H1 (cell line): ENCODE measurements around the gene PPP1R12C. TPM values are rescaled to one million over a fixed set of nuclear protein-coding genes. Genes with fewer than 3 reads are reported as not detected.
A peak's percentile ranks its signal among the peaks of the same experiment; 100 is the strongest.
"Not testable (repeated sequence)": the region's sequence is repeated elsewhere in the genome, so short reads cannot be mapped to it uniquely, and the experiment has no call there.

ENCODE experiments used
- CTCF ChIA-PET: fragments of 300-600 bp; sonication (Branson Sonifier 250); formaldehyde crosslinking; loops from one replicate; lab custom pipeline; 2021; ENCODE audit not compliant: partially characterized antibody; lab: Charles Lee
- POLR2A ChIA-PET: fragments of 300-600 bp; sonication (Branson Sonifier 250); formaldehyde crosslinking; loops from one replicate; lab custom pipeline; 2021; ENCODE audit warnings: inconsistent platforms; ENCODE audit not compliant: partially characterized antibody; lab: Charles Lee
- DNase-seq, 2 experiments: peaks; one replicate each; pipeline versions ENCODE4 v3.0.0 to v3.0.0-alpha.2; 2010 to 2022; ENCODE audit warnings: low spot score in 2 of 2, low read depth in 1 of 2, mixed read lengths in 1 of 2
- FAIRE-seq: peaks from 2 replicates; lab custom pipeline; 2011; peaks lifted over from hg19 to GRCh38; lab: Jason Lieb, UNC
- H2AFZ ChIP-seq: 2 replicates; pipeline ENCODE4 v1.8.1; 2012; ENCODE audit warnings: low read length, inconsistent platforms
- H2AK5ac ChIP-seq: 2 replicates; pipeline ENCODE4 v1.6.1; 2013; ENCODE audit warnings: low read depth, low read length
- H2BK120ac ChIP-seq: replicated peaks from 2 replicates; pipeline ENCODE3; 2013; ENCODE audit warnings: low read depth, low read length, inconsistent platforms
- H2BK12ac ChIP-seq: 2 replicates; pipeline ENCODE4 v1.6.1; 2013; ENCODE audit warnings: low read depth, low read length
- H2BK15ac ChIP-seq: 2 replicates; pipeline ENCODE4 v1.6.1; 2013; ENCODE audit warnings: low read length
- H2BK20ac ChIP-seq: 2 replicates; pipeline ENCODE4 v1.6.1; 2013; ENCODE audit warnings: low read length
- H2BK5ac ChIP-seq: 2 replicates; pipeline ENCODE4 v1.6.1; 2013; ENCODE audit warnings: low read depth, low read length
- H3K14ac ChIP-seq: 2 replicates; pipeline ENCODE4 v1.6.1; 2013; ENCODE audit warnings: inconsistent platforms; ENCODE audit not compliant: insufficient read length
- H3K18ac ChIP-seq: 2 replicates; pipeline ENCODE4 v1.6.1; 2013; ENCODE audit warnings: low read length; ENCODE audit errors: extremely low read depth
- H3K23ac ChIP-seq: 2 replicates; pipeline ENCODE4 v1.6.1; 2013; ENCODE audit warnings: inconsistent platforms; ENCODE audit not compliant: insufficient read length
- H3K23me2 ChIP-seq: 2 replicates; pipeline ENCODE4 v1.6.1; 2013; ENCODE audit warnings: low read depth, low read length
- H3K27ac ChIP-seq: 2 replicates; pipeline ENCODE4 v1.6.1; 2011; ENCODE audit warnings: low read depth, low read length, inconsistent platforms
- H3K27me3 ChIP-seq, 4 experiments: replicated peaks in 1 of 4; 1 replicate in 1 of 4; 2 replicates in 3 of 4; pipeline versions ENCODE4 v1.6.1 to v1.8.1; 2011 to 2013; ENCODE audit warnings: low read length in 3 of 4, mild to moderate bottlenecking in 3 of 4, inconsistent platforms in 2 of 4, mixed read lengths in 2 of 4, moderate library complexity in 1 of 4; ENCODE audit not compliant: control insufficient read depth in 3 of 4, insufficient read depth in 3 of 4; ENCODE audit errors: extremely low read depth in 1 of 4
- H3K36me3 ChIP-seq, 4 experiments: 2 replicates each; pipeline versions ENCODE4 v1.6.1 to v1.8.1; 2011 to 2013; ENCODE audit warnings: mild to moderate bottlenecking in 4 of 4, low read length in 3 of 4, moderate library complexity in 2 of 4, control low read depth in 1 of 4, inconsistent platforms in 1 of 4; ENCODE audit not compliant: insufficient read depth in 4 of 4, control insufficient read depth in 2 of 4
- H3K4ac ChIP-seq: replicated peaks from 2 replicates; pipeline ENCODE3; 2013; ENCODE audit warnings: low read length, low read depth, mixed read lengths, inconsistent platforms; ENCODE audit not compliant: insufficient read length
- H3K4me1 ChIP-seq, 4 experiments: replicated peaks in 1 of 4; 1 replicate in 1 of 4; 2 replicates in 3 of 4; pipeline versions ENCODE4 v1.6.1 to v1.8.1; 2011 to 2013; ENCODE audit warnings: low read length in 3 of 4, inconsistent platforms in 2 of 4, mixed read lengths in 1 of 4; ENCODE audit not compliant: insufficient read depth in 4 of 4, control insufficient read depth in 3 of 4
- H3K4me2 ChIP-seq, 2 experiments: 2 replicates each; pipeline versions ENCODE4 v1.6.1 to v1.8.1; 2011 to 2013; ENCODE audit warnings: low read depth in 2 of 2, low read length in 2 of 2, control low read depth in 1 of 2, inconsistent platforms in 1 of 2, mild to moderate bottlenecking in 1 of 2; ENCODE audit not compliant: insufficient read depth in 1 of 2
- H3K4me3 ChIP-seq, 4 experiments: fragments of 200-600, 300-600 bp in 1 of 4; sonication (generic), shearing (Covaris generic), sonication (Bioruptor Twin) in 1 of 4; 2 replicates each; pipeline versions ENCODE4 v1.5.1 to v1.8.1; 2011 to 2016; ENCODE audit warnings: low read length in 4 of 4, low read depth in 3 of 4, control low read depth in 2 of 4, inconsistent platforms in 2 of 4, mild to moderate bottlenecking in 2 of 4, mixed read lengths in 1 of 4, moderate library complexity in 1 of 4; ENCODE audit not compliant: insufficient read depth in 2 of 4; ENCODE audit errors: extremely low read depth in 1 of 4
- H3K56ac ChIP-seq: replicated peaks from 2 replicates; pipeline ENCODE3; 2013; ENCODE audit warnings: low read depth, mild to moderate bottlenecking, mixed read lengths, low read length, inconsistent platforms; ENCODE audit not compliant: insufficient read length
- H3K79me1 ChIP-seq: 2 replicates; pipeline ENCODE4 v1.6.1; 2013; ENCODE audit warnings: low read depth, low read length, control low read depth
- H3K79me2 ChIP-seq, 2 experiments: 2 replicates each; pipeline versions ENCODE4 v1.6.1 to v1.8.1; 2012 to 2013; ENCODE audit warnings: low read length in 2 of 2, mild to moderate bottlenecking in 2 of 2, inconsistent platforms in 1 of 2; ENCODE audit not compliant: insufficient read depth in 2 of 2, control insufficient read depth in 1 of 2
- H3K9ac ChIP-seq, 4 experiments: replicated peaks in 1 of 4; 1 replicate in 1 of 4; 2 replicates in 3 of 4; pipeline versions ENCODE4 v1.6.1 to v1.8.1; 2011 to 2013; ENCODE audit warnings: low read depth in 3 of 4, low read length in 3 of 4, control low read depth in 2 of 4, mild to moderate bottlenecking in 2 of 4, moderate library complexity in 2 of 4, inconsistent platforms in 1 of 4; ENCODE audit errors: extremely low read depth in 1 of 4
- H3K9me3 ChIP-seq, 2 experiments: 2 replicates each; pipeline versions ENCODE4 v1.6.1 to v1.8.1; 2012 to 2013; ENCODE audit warnings: mild to moderate bottlenecking in 2 of 2, moderate library complexity in 2 of 2, control low read depth in 1 of 2, inconsistent platforms in 1 of 2, low read depth in 1 of 2, low read length in 1 of 2, mixed read lengths in 1 of 2; ENCODE audit not compliant: insufficient read depth in 2 of 2
- H4K20me1 ChIP-seq, 2 experiments: replicated peaks in 1 of 2; 2 replicates each; pipeline versions ENCODE3 to v1.8.1; 2011 to 2013; ENCODE audit warnings: inconsistent platforms in 2 of 2, low read length in 2 of 2, mild to moderate bottlenecking in 1 of 2; ENCODE audit not compliant: insufficient read depth in 2 of 2, control insufficient read depth in 1 of 2
- H4K5ac ChIP-seq: 2 replicates; pipeline ENCODE4 v1.6.1; 2013; ENCODE audit warnings: low read length, low read depth, mixed read lengths, inconsistent platforms; ENCODE audit not compliant: insufficient read length
- H4K8ac ChIP-seq: 2 replicates; pipeline ENCODE4 v1.8.0; 2013; ENCODE audit warnings: mild to moderate bottlenecking, moderate library complexity, low read length, inconsistent platforms; ENCODE audit not compliant: insufficient read depth; ENCODE audit errors: extremely low read depth
- H4K91ac ChIP-seq: replicated peaks from 2 replicates; pipeline ENCODE3; 2013; ENCODE audit warnings: low read length, mixed read lengths, inconsistent platforms; ENCODE audit not compliant: insufficient read length
- MAX ChIP-seq: IDR thresholded peaks from 2 replicates; pipeline ENCODE4 v1.6.1; 2012; ENCODE audit warnings: inconsistent platforms
- WGBS, 2 experiments: shearing (Covaris generic) in 1 of 2; methylation state at CpG; one replicate each; pipeline versions ENCODE4 v1.1.6 to v1.1.7; 2013 to 2015; ENCODE audit warnings: low lambda C conversion rate in 2 of 2, mixed read lengths in 2 of 2, inconsistent platforms in 1 of 2, low coverage in 1 of 2, missing lambda C conversion rate in 1 of 2; ENCODE audit not compliant: insufficient replicate concordance in 2 of 2, insufficient coverage in 1 of 2, insufficient read length in 1 of 2; ENCODE audit errors: extremely low coverage in 1 of 2, missing lambda C conversion rate in 1 of 2; 5-methylcytosine and 5-hydroxymethylcytosine counted together
- polyA plus RNA-seq, 7 experiments: library from polyadenylated mRNA; depleted of rRNA in 3 of 7; stranded (reverse) in 5 of 7; unstranded in 2 of 7; fragments of >200 nt in 5 of 7; fragments of 200-250 nt in 2 of 7; gene quantifications; 1 replicate in 5 of 7; 2 replicates in 1 of 7; 4 replicates in 1 of 7; pipeline versions ENCODE4 v1.2.1 to v1.2.3, GENCODE V29; 2011 to 2013; ENCODE audit warnings: missing spikeins in 2 of 7, mixed read lengths in 2 of 7
- total RNA-seq: library from RNA; stranded (reverse); fragmentation: NEBNext Ultra II Directional; extraction: Animal tissue kit (Norgen Biotek cat#: 25700); gene quantifications from 2 replicates; pipeline ENCODE4 v1.2.1, GENCODE V29; 2021

PPP1R12C gene
- total and polyA plus RNA-seq, 2 of the 8 experiments (the other 6 are each of a cell fraction or from before 2014, with no cell fraction given), result 31.7 to 71.5 TPM

DNA sequence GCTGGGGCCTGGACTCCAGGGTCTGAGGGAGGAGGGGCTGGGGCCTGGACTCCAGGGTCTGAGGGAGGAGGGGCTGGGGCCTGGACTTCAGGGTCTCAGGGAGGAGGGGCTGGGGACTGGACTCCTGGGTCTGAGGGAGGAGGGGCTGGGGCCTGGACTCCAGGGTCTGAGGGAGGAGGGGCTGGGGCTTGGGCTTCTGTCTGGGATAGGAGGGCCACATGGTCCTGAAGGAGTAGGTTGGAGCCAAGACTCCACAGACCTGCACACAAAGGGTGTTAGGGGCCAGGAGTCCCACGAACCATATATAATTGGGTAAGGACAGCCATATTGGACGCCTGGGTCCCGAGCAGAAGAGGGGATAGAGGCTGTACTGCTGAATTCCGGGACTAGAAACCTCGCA is 38.3 kb upstream of the PPP1R12C start:
- TF ChIP-seq MAX, result 0 out of 2 replicates have a peak, but pooled peaks have one; percentile 8
- Histone ChIP-seq H3K4me1 (peaks cover 3 to 18% (median 6%) of the 10 kb centered on the region in 4 experiments), H3K4me2 (peak overlapping the region; percentile 82 to 94), H3K4me3 (peak overlapping the region; percentile 53 to 67 (median 66)), H3K56ac (peak overlapping the region; percentile 49), H4K8ac (peak overlapping the region; percentile 60)
- not testable (repeated sequence) for H2AFZ ChIP-seq, H4K5ac ChIP-seq, H2BK5ac ChIP-seq, H4K20me1 ChIP-seq, H3K36me3 ChIP-seq, H3K23ac ChIP-seq, H3K4ac ChIP-seq, H3K79me2 ChIP-seq, DNase-seq, H3K27ac ChIP-seq, H3K23me2 ChIP-seq, H4K91ac ChIP-seq, H2BK12ac ChIP-seq, H2AK5ac ChIP-seq, FAIRE-seq, H2BK15ac ChIP-seq, H3K18ac ChIP-seq, H3K9ac ChIP-seq, H3K14ac ChIP-seq, H2BK120ac ChIP-seq, H2BK20ac ChIP-seq, H3K79me1 ChIP-seq, H3K27me3 ChIP-seq, H3K9me3 ChIP-seq
- ChIA-PET POLR2A (interaction anchor here (0.6 to 3.2 kb wide), 6 partner anchors 9 to 688 kb away, joined by 3 to 19 read pairs (median 4); partner anchors contain the start of gene UBE2S), CTCF (interaction anchor here (0.9 to 1.3 kb wide), 4 partner anchors 9 to 148 kb away, joined by 3 to 9 read pairs (median 5); no protein-coding TSS in a partner anchor)
- 10% methylated on average over 5 of the region's 5 CpGs; no CpG with 5 or more reads in 1 of the 2 experiments for WGBS, 2 experiments
